Uterus (tissue), 4 donors: ENCODE results near the gene DNAJA4. TPM values are rescaled to one million over a fixed set of nuclear protein-coding genes. Genes with fewer than 3 reads are reported as not detected.
"Not testable (repeated sequence)": the region's sequence is repeated elsewhere in the genome, so short reads cannot be mapped to it uniquely, and the experiment has no call there.

Experiments
- DNase-seq, 2 donors: peaks; one replicate each; pipeline ENCODE4 v3.0.0-alpha.2; 2019 to 2020
- H3K27ac ChIP-seq, 2 donors: fragments of 200-600 bp; sonication (generic); 1 replicate in 1 of 2; 2 replicates in 1 of 2; pipeline ENCODE4 v1.5.1; 2016 to 2018
- H3K27me3 ChIP-seq, 2 donors: fragments of 200-600 bp; sonication (generic); one replicate each; pipeline ENCODE4 v1.5.1; 2018 to 2019; ENCODE audit warnings: control low read depth in 1 of 2
- H3K36me3 ChIP-seq, 2 donors: fragments of 200-600 bp; sonication (generic); one replicate each; pipeline ENCODE4 v1.5.1; 2019; ENCODE audit warnings: control low read depth in 1 of 2
- H3K4me1 ChIP-seq, 2 donors: fragments of 200-600 bp; sonication (generic); one replicate each; pipeline ENCODE4 v1.5.1; 2018 to 2019; ENCODE audit warnings: control low read depth in 1 of 2
- H3K4me3 ChIP-seq, 2 donors: fragments of 200-600 bp; sonication (generic); 1 replicate in 1 of 2; 2 replicates in 1 of 2; pipeline ENCODE4 v1.5.1; 2018 to 2019; ENCODE audit warnings: mild to moderate bottlenecking in 1 of 2
- H3K9me3 ChIP-seq, 2 donors: fragments of 200-600 bp; sonication (generic); one replicate each; pipeline ENCODE4 v1.5.1; 2019; ENCODE audit warnings: control low read depth in 1 of 2
- CTCF ChIP-seq, 4 experiments: fragments of 200-600 bp in 2 of 4; fragments of 450-650 bp in 2 of 4; sonication (generic) in 2 of 4; IDR thresholded peaks; one replicate each; pipeline ENCODE4 v1.5.1; 2016 to 2019; ENCODE audit warnings: antibody characterized with exemption in 4 of 4, mild to moderate bottlenecking in 2 of 4, moderate library complexity in 1 of 4
- POLR2A ChIP-seq, 2 donors: fragments of 450-650 bp; IDR thresholded peaks; one replicate each; pipeline ENCODE4 v1.6.1; 2016; ENCODE audit warnings: antibody characterized with exemption in 2 of 2, mild to moderate bottlenecking in 1 of 2, moderate library complexity in 1 of 2
- intact Hi-C: fragments of 100-400 bp; cut with DNase I; formaldehyde crosslinking; loops from one replicate; pipeline ENCODE4 v1.15.1; 2023; ENCODE audit warnings: low total_unique reads
- total RNA-seq, 4 donors: library from RNA; depleted of rRNA in 3 of 4; stranded (reverse); fragments of >200 nt in 3 of 4; gene quantifications; one replicate each; pipeline versions ENCODE4 v1.1.0 to v1.2.4, GENCODE V29; 2014 to 2023
- donor health status: DM: yes; HTN: yes; CAD: no.

DNAJA4 gene
- total RNA-seq, 4 donors from 2014 or later = 2.6 to 16.8 (median 14.6) TPM

- Histone ChIP-seq H3K36me3 (no peaks in the 10 kb centered on the region), H3K27ac (no peak overlapping the region), H3K27me3 (no peaks in the 10 kb centered on the region), H3K4me3 (no peak overlapping the region), H3K4me1 (no peaks in the 10 kb centered on the region), H3K9me3 (no peaks in the 10 kb centered on the region)
- TF ChIP-seq POLR2A (IDR thresholded peaks at IDR 0.05) (no peak), CTCF (IDR thresholded peaks at IDR 0.05) (no peak)
- DNase-seq = no peak
- intact Hi-C loops = loop anchor here (5.0 kb wide), 1 partner anchor 131 kb away; no protein-coding TSS in a partner anchor
These were observed 20.8 kb upstream of the DNAJA4 start for GRCh38 chr15:78243491-78243941.

- Histone ChIP-seq H3K27me3 (no peaks in the 10 kb centered on the region), H3K27ac (no peak overlapping the region), H3K4me3 (no peak overlapping the region), H3K36me3 (no peaks in the 10 kb centered on the region), H3K9me3 (no peaks in the 10 kb centered on the region), H3K4me1 (no peaks in the 10 kb centered on the region)
- intact Hi-C loops = loop anchor here (5.0 kb wide), 1 partner anchor 132 kb away; no protein-coding TSS in a partner anchor
- TF ChIP-seq CTCF (IDR thresholded peaks at IDR 0.05) (no peak), POLR2A (IDR thresholded peaks at IDR 0.05) (no peak)
- no peak for DNase-seq
These were observed 20.3 kb upstream of the DNAJA4 start for GRCh38 chr15:78244101-78244500.

GRCh38 chr15:78244893-78245292 lies 19.5 kb upstream of the DNAJA4 start:
- intact Hi-C loops = loop anchor here (5.0 kb wide), 1 partner anchor 133 kb away; no protein-coding TSS in a partner anchor
- TF ChIP-seq POLR2A (IDR thresholded peaks at IDR 0.05) (no peak), CTCF (IDR thresholded peaks at IDR 0.05) (no peak)
- Histone ChIP-seq H3K36me3 (no peaks in the 10 kb centered on the region), H3K9me3 (no peaks in the 10 kb centered on the region), H3K27me3 (no peaks in the 10 kb centered on the region), H3K4me3 (no peak overlapping the region), H3K4me1 (no peaks in the 10 kb centered on the region), H3K27ac (no peak overlapping the region)
- no peak for DNase-seq

- H3K4me3 ChIP-seq, H3K27me3 ChIP-seq, H3K27ac ChIP-seq, H3K36me3 ChIP-seq, H3K9me3 ChIP-seq, DNase-seq, intact Hi-C loops, H3K4me1 ChIP-seq: not testable (repeated sequence)
These were observed 19.0 kb upstream of the DNAJA4 start for GRCh38 chr15:78245392-78245791.

GRCh38 chr15:78245976-78246620 lies 18.3 kb upstream of the DNAJA4 start:
- H3K36me3 ChIP-seq, H3K27me3 ChIP-seq, H3K4me3 ChIP-seq, intact Hi-C loops, H3K4me1 ChIP-seq, DNase-seq, H3K27ac ChIP-seq, H3K9me3 ChIP-seq: not testable (repeated sequence)

GRCh38 chr15:78247911-78248310 lies 16.5 kb upstream of the DNAJA4 start:
- TF ChIP-seq POLR2A (IDR thresholded peaks at IDR 0.05) = no peak
- TF ChIP-seq CTCF (IDR thresholded peaks at IDR 0.05) = no peak
- Histone ChIP-seq H3K9me3 (no peaks in the 10 kb centered on the region), H3K4me3 (no peak overlapping the region), H3K36me3 (no peaks in the 10 kb centered on the region), H3K4me1 (no peaks in the 10 kb centered on the region), H3K27me3 (no peaks in the 10 kb centered on the region), H3K27ac (no peak overlapping the region)
- DNase-seq = no peak
- intact Hi-C loops = no loop called here
